Left lung (tissue), 10 donors: ENCODE data around the gene ZHX3. TPM values are rescaled to one million over a fixed set of nuclear protein-coding genes. Genes with fewer than 3 reads are reported as not detected.
A peak's percentile ranks its signal among the peaks of the same experiment; 100 is the strongest.

Source experiments
- ATAC-seq: fragments of 200-7000 bp; cut with Tn5 transposase; one replicate; pipeline ENCODE4 v1.9.1; 2020; ENCODE audit warnings: moderate library complexity
- DNase-seq, 4 donors: peaks; one replicate each; pipeline ENCODE4 v3.0.0-alpha.2; 2013 to 2020
- H3K27ac ChIP-seq, 2 donors: fragments of 200-600 bp; sonication (generic) in 1 of 2; one replicate each; pipeline versions ENCODE4 v1.5.0 to v1.8.0; 2020 to 2021
- H3K27me3 ChIP-seq, 2 donors: fragments of 200-600 bp; sonication (generic) in 1 of 2; one replicate each; pipeline versions ENCODE4 v1.5.0 to v1.8.0; 2020 to 2021
- H3K36me3 ChIP-seq, 2 donors: fragments of 200-600 bp; sonication (generic) in 1 of 2; one replicate each; pipeline versions ENCODE4 v1.5.0 to v1.8.0; 2020 to 2021
- H3K4me1 ChIP-seq, 2 donors: fragments of 200-600 bp; one replicate each; pipeline ENCODE4 v1.8.0; 2021
- H3K4me3 ChIP-seq, 2 donors: fragments of 200-600 bp; sonication (generic) in 1 of 2; one replicate each; pipeline versions ENCODE4 v1.5.0 to v1.8.0; 2020 to 2021; ENCODE audit warnings: mild to moderate bottlenecking in 1 of 2
- H3K9me3 ChIP-seq, 2 donors: fragments of 200-600 bp; sonication (generic) in 1 of 2; one replicate each; pipeline versions ENCODE4 v1.5.0 to v1.8.0; 2020 to 2021
- intact Hi-C, 2 donors: fragments of 100-400 bp; cut with DNase I; formaldehyde crosslinking; loops; one replicate each; pipeline versions ENCODE4 v1.11.2 to v1.14.2; 2022
- polyA plus RNA-seq, 6 donors: library from polyadenylated mRNA; unstranded; fragments of 120-200 nt; gene quantifications; one replicate each; pipeline ENCODE4 v1.2.1, GENCODE V29; 2013; ENCODE audit not compliant: insufficient read length in 6 of 6
- total RNA-seq, 2 donors: library from RNA; stranded (reverse); fragmentation: NEBNext Ultra II Directional; extraction: Animal tissue kit (Norgen Biotek cat#: 25700); gene quantifications; one replicate each; pipeline ENCODE4 v1.2.1, GENCODE V29; 2021
- TF ChIP-seq, protein P1 (sequence below), 2 donors: fragments of 200-600 bp; sonication (generic) in 1 of 2; IDR thresholded peaks; one replicate each; pipeline versions ENCODE4 v1.5.0 to v1.8.0; 2021; ENCODE audit warnings: antibody characterized with exemption in 2 of 2
- donor health status: DM: no; HTN: yes; CAD: no.
- donor health status: DM: no; HTN: no; CAD: no.

ZHX3 gene
- total and polyA plus RNA-seq, 8 donors: 8.1 to 47.9 (median 11.2) TPM

GRCh38 chr20:41173791-41174341 lies 143.7 kb downstream of the ZHX3 start:
- DNase-seq (no peak), ATAC-seq (no peak)
- intact Hi-C loops: loop anchor here in 1 of 2 donors (2.0 to 10.0 kb wide), 2 partner anchors 51 to 167 kb away; partner anchors contain the start of gene LPIN3
- Histone ChIP-seq H3K27ac (peak overlapping the region in 1 of 2 donors; percentile 30), H3K27me3 (no peaks in the 10 kb centered on the region), H3K4me1 (peaks cover 0 to 17% of the 10 kb centered on the region in 2 donors), H3K9me3 (no peaks in the 10 kb centered on the region), H3K36me3 (peaks cover 6 to 59% of the 10 kb centered on the region in 2 donors), H3K4me3 (no peak overlapping the region)
- TF ChIP-seq, protein P1, sequence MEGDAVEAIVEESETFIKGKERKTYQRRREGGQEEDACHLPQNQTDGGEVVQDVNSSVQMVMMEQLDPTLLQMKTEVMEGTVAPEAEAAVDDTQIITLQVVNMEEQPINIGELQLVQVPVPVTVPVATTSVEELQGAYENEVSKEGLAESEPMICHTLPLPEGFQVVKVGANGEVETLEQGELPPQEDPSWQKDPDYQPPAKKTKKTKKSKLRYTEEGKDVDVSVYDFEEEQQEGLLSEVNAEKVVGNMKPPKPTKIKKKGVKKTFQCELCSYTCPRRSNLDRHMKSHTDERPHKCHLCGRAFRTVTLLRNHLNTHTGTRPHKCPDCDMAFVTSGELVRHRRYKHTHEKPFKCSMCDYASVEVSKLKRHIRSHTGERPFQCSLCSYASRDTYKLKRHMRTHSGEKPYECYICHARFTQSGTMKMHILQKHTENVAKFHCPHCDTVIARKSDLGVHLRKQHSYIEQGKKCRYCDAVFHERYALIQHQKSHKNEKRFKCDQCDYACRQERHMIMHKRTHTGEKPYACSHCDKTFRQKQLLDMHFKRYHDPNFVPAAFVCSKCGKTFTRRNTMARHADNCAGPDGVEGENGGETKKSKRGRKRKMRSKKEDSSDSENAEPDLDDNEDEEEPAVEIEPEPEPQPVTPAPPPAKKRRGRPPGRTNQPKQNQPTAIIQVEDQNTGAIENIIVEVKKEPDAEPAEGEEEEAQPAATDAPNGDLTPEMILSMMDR (IDR thresholded peaks at IDR 0.05): no peak

DNA sequence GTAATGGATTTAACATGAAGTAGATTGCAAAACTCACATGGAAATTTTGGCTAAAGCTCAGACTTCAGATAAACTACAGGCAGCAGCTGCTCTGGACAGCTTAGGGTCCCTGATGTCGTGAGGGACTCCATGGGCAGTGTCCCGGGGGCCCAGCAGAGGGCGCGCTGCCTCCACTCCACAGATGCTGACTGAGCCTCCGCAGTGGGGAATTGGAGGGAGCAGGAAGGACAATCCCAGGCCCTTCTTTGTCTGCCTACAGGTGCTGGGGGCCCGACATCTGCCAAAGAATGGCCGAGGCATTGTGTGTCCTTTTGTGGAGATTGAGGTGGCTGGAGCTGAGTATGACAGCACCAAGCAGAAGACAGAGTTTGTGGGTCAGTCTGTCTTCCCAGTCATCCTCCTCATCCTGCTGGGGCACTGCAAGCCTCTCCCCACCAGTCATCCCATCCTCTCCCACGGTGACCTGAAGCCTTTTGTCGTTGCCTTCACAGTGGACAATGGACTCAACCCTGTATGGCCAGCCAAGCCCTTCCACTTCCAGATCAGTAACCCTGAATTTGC lies 144.3 kb downstream of the ZHX3 start:
- H3K9me3 ChIP-seq: no peaks in the 10 kb centered on the region
- peak overlapping the region; percentile 39 to 45 for H3K27ac ChIP-seq
- intact Hi-C loops: loop anchor here in 1 of 2 donors (2.0 to 10.0 kb wide), 2 partner anchors 52 to 168 kb away; partner anchors contain the start of gene LPIN3
- no peak overlapping the region for H3K4me3 ChIP-seq
- DNase-seq (peak; percentile 74 to 93 (median 90)), ATAC-seq (peak; percentile 91)
- TF ChIP-seq, protein P1 (IDR thresholded peaks at IDR 0.05): peak; percentile 90 to 93
- peaks cover 6 to 65% of the 10 kb centered on the region in 2 donors for H3K36me3 ChIP-seq
- H3K27me3 ChIP-seq: no peaks in the 10 kb centered on the region
- H3K4me1 ChIP-seq: peaks cover 0 to 17% of the 10 kb centered on the region in 2 donors

- H3K27me3 ChIP-seq: no peaks in the 10 kb centered on the region
- no peak overlapping the region for H3K4me3 ChIP-seq
- peaks cover 0 to 17% of the 10 kb centered on the region in 2 donors for H3K4me1 ChIP-seq
- H3K36me3 ChIP-seq: peaks cover 6 to 72% of the 10 kb centered on the region in 2 donors
- intact Hi-C loops: loop anchor here in 1 of 2 donors (2.0 to 10.0 kb wide), 2 partner anchors 52 to 168 kb away; partner anchors contain the start of gene LPIN3
- peak overlapping the region; percentile 39 to 45 for H3K27ac ChIP-seq
- DNase-seq (peak in 1 of 4 donors; percentile 31), ATAC-seq (peak; percentile 3)
- TF ChIP-seq, protein P1 (IDR thresholded peaks at IDR 0.05): no peak
- H3K9me3 ChIP-seq: no peaks in the 10 kb centered on the region
Measured at GRCh38 chr20:41172296-41173140, 145.0 kb downstream of the ZHX3 start.

DNA sequence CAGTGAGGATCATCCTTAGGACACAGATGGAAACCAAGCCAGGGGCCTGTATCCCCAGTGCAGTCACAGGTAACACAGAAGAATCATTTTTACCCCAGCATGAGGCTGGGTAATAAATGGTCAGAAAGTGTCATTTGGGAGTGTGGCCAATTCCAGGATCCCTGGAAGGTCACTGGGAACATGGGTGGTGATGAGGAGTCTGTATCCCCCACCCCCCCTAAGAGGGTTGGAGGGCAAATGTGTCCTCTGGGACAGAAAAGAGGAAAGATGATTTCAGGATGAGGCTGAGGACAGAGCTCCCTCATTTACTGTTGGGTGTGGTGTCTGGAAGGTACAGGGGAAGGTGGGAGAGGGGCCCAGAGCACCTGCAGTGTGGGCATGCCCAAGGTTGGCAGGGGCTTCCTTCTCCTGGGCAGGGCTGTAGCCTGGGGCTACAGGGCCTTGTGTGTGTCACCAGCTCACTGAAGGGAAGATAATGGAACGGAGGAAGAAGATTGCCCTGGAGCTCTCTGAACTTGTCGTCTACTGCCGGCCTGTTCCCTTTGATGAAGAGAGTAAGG lies 145.7 kb downstream of the ZHX3 start:
- H3K36me3 ChIP-seq: peaks cover 6 to 79% of the 10 kb centered on the region in 2 donors
- ATAC-seq (no peak), DNase-seq (peak in 1 of 4 donors; percentile 17)
- H3K27ac ChIP-seq: peak overlapping the region; percentile 39 to 45
- no peak overlapping the region for H3K4me3 ChIP-seq
- TF ChIP-seq, protein P1 (IDR thresholded peaks at IDR 0.05): no peak
- intact Hi-C loops: loop anchor here in 1 of 2 donors (2.0 to 10.0 kb wide), 2 partner anchors 53 to 169 kb away; partner anchors contain the start of gene LPIN3
- peaks cover 0 to 17% of the 10 kb centered on the region in 2 donors for H3K4me1 ChIP-seq
- H3K9me3 ChIP-seq: no peaks in the 10 kb centered on the region
- H3K27me3 ChIP-seq: no peaks in the 10 kb centered on the region
